NCI-H2196 treated with DMSO at 0.1 percent for 48 hours (cell line): ENCODE results near the gene SPTBN1.
"Not testable (repeated sequence)": the region's sequence is repeated elsewhere in the genome, so short reads cannot be mapped to it uniquely, and the experiment has no call there.

Experiments used
- DNase-seq: peaks from one replicate; lab custom pipeline; 2025; ENCODE audit not compliant: unreplicated experiment; lab: John Stamatoyannopoulos, UW

Gene SPTBN1

GRCh38 chr2:54524226-54524991 lies 68.3 kb downstream of the SPTBN1 start:
- no peak for DNase-seq

- no peak for DNase-seq
These were observed 69.2 kb downstream of the SPTBN1 start for GRCh38 chr2:54525321-54525720.

GRCh38 chr2:54526226-54526879 lies 70.2 kb downstream of the SPTBN1 start:
- no peak for DNase-seq

- DNase-seq: no peak
These were observed 72.3 kb downstream of the SPTBN1 start for GRCh38 chr2:54528311-54528955.

DNA sequence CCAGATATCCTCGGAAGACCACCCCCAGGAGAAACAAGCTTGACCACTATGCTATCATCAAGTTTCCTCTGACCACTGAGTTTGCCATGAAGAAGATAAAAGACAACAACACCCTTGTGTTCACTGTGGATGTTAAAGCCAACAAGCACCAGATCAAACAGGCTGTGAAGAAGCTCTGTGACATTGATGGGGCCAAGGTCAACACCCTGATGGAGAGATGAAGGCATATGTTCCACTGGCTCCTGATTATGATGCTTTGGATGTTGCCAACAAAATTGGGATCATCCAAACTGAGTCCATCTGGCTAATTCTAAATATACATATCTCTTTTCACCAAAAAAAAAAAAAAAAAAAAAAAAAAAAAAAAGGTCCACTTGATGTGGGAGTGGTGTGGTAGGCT lies 73.4 kb downstream of the SPTBN1 start:
- DNase-seq: not testable (repeated sequence)

- DNase-seq: no peak
These were observed 73.8 kb downstream of the SPTBN1 start for GRCh38 chr2:54529935-54530334.

- DNase-seq: no peak
These were observed 75.4 kb downstream of the SPTBN1 start for GRCh38 chr2:54531558-54531957.

- DNase-seq: no peak
These were observed 78.1 kb downstream of the SPTBN1 start for GRCh38 chr2:54534221-54534620.

DNA sequence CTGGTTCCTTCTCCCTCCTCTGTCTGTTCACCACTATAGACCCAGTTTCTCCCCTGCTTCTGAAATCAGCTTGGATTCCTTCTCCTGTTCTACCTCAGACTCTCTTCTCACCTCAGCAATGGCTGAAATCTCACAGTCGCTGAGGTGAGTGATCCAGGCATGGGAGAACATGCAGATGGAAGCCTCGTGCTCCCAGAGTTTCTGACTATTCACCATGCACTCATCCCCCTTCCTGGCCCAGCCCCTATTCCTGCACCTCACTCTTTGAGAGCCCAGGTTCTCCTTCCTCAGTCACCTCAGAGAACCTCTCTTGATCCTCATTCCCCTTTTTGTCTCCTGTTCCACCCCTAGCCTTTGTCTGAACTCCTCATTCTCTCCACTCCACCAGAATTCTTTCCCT lies 78.5 kb downstream of the SPTBN1 start:
- no peak for DNase-seq

GRCh38 chr2:54535599-54536195 lies 79.6 kb downstream of the SPTBN1 start:
- no peak for DNase-seq

DNA sequence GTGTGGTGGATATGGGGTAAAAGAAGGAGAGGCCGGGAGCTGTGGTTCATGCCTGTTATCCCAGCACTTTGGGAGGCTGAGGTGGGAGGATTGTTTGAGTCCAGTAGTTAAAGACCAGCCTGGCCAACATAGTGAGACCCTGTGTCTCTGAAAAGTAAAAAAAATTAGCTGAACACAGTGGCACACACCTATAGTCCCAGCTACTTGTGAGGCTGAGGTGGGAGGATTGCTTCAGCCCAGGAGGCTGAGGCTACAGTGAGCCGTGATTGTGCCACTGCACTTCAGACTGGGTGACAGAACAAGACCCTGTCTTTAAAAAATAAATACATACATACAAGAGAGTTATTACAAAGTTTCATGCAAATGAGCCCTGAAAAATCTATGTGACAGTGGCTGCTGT lies 80.6 kb downstream of the SPTBN1 start:
- no peak for DNase-seq

DNA sequence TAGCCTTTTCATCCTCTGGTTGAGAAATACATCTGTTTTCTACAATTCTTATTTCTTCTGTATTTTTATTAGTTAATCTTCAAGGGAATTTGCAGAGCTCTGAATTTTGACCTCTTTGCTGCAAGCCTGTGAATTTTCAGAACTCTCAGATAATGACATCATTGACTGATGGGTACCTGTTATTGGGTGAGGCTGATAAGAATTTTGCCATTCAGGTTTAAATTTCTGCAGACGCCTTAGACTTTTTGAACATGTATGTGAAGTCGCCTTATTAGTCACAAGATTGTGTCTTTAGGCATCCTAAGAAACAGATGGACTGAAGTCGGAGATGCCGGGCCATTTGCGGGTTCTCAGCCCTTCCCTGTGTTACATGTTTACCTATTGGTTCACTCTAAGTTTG lies 82.4 kb downstream of the SPTBN1 start:
- DNase-seq: no peak

DNA sequence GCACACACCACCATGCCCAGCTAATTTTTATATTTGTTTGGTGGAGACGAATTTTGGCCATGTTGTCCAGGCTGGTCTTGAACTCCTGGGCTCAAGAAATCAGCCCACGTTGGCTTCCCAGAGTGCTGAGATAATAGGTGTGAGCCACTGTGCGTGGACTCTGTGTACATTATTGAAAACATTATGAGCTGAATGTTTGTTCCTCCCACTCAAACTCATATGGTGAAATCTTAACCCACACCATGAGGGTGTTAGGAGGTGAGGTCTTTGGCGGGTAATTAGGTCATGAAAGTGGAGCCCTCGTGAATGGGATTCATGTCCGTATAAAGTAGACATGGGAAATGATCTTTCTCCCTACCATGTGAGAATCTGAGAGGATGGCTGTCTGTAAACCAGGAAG lies 83.6 kb downstream of the SPTBN1 start:
- no peak for DNase-seq

GRCh38 chr2:54540194-54540593 lies 84.1 kb downstream of the SPTBN1 start:
- DNase-seq: no peak

GRCh38 chr2:54541995-54542394 lies 85.9 kb downstream of the SPTBN1 start:
- no peak for DNase-seq

GRCh38 chr2:54543733-54544396 lies 87.7 kb downstream of the SPTBN1 start:
- DNase-seq: no peak

DNA sequence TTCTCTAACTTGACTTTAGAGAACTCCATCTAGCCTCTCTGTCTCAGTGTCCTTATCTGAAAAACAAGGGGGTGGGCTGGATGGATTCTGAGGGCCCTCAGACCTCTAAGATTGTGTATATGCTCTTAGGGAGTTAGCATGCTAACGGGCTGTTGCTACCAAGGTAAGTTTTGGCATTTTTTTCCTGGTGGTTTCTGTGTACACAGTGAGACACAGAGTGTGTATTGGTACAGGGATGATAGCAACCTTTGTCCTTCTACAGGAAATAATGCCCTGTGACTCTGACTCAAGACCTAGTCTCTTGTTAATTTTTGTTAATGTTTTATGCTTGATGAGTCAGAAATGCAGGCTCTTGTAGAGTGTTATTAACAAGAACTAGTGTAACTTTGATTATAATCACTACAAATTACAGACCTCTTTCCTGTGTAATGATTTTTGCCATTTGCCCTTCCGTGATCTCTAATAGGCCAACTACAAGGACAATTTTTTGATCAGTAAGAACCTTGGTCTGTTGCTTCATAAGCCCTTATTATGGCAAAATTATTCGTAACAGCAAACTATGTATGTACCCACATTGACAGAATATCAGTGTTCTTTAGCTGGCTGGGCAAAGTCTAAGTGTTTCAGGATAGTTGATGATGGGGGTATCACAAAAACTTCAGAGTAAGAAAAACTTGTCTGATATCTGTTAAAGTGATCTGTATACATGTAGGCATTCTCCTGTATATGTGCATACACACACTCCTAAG lies 89.7 kb downstream of the SPTBN1 start:
- DNase-seq: no peak

GRCh38 chr2:54546518-54546917 lies 90.4 kb downstream of the SPTBN1 start:
- DNase-seq: no peak

DNA sequence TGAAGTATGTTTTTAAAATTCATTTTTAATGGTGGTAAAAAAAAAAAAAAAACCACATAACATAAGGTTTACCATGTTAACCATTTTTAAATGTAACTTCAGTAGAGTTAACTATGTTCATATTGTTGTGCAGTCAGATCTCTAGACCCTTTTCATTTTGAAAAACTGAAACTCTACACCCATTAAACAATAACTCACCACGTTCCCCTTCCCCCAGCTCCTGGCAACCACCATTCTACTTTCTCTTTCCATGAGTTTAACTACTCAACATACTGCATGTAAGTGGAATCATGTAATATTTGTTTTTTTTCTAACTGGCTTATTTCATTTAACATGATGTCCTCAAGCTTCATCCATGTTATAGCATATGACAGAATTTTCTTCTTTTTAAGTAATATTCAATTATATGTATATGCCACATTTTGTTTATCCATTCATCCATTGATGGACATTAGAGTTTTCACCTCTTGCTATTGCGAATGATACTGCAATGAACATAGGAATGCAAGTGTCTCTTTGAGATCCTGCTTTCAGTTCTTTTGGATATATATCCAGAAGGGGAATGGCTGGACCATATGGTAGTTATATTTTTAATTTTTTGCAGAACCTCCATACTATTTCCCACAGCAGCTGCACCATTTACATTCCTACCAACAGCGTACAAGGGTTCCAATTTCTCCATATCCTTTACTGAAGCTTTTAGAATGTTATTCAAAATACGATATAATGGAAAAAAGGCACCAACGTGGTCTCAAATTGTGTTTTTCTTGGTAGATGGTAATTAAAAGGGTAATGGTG lies 91.0 kb downstream of the SPTBN1 start:
- DNase-seq: no peak

- no peak for DNase-seq
These were observed 93.3 kb downstream of the SPTBN1 start for GRCh38 chr2:54549430-54549829.
